ENCODE results near the gene TMEM114.

TMEM114 gene

DNA sequence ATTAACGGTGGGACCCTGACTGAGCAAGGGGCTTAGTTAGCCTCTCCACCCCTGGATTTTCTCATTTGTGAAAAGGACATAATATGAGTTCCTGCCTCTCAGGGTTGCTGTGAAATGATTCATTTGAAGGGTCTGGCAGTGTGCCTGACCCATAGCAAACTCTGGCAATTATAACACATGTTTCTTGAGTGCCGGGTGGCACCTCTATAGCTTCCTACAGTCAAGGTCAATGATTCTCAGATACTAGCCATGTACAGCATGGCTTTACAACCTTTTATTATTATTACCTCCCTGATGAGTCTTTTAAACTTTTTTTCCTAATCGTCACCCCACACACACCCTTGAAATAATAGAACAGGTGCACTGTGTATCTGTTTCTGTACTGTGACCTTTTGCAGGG, 42.1 kb downstream of the TMEM114 start:
- no peak for DNase-seq (ENCODE audit: low read depth)

DNA sequence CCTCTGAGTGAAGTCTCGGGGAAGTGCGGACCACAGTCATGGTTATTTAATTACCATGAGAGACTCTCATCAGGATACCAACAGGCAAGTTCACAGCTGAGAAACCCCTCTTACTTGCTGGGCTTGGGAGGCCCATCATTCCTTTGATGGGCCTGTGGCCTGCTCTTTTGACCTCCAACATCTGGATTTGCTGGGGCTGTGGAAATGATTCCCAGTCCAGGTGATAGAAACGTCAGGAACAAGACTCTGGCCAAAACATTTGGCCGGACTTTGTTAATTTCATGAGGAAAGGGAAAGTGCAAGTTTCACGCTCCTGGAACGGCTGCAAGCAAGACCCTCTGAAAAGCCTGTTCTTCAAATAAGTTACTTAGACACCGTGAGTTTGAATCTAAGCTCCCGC, 42.5 kb downstream of the TMEM114 start:
- no peak for DNase-seq (ENCODE audit: low read depth)

DNA sequence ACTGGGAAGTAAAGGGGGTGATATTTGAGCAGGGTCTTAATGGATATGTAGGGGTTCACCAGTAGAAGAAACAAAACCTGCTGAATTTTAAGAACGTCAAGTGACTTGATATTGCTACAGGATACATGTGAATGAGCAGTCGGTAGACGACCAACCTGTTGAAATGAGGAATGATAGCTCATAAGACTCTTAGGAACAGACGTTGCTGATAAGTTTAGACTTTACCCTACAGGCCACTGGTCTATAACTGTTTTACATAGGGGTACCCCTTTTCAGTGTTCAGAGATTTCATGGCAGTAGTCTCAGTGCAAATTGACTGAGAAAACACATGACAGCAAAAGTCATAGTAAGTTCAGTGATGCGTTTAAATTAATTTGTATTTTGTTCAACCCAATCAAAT, 45.9 kb downstream of the TMEM114 start:
- no peak for DNase-seq (ENCODE audit: low read depth)

- DNase-seq (ENCODE audit: low read depth), result no peak
Measured at GRCh38 chr16:8543258-8543657, 47.1 kb downstream of the TMEM114 start.

DNA sequence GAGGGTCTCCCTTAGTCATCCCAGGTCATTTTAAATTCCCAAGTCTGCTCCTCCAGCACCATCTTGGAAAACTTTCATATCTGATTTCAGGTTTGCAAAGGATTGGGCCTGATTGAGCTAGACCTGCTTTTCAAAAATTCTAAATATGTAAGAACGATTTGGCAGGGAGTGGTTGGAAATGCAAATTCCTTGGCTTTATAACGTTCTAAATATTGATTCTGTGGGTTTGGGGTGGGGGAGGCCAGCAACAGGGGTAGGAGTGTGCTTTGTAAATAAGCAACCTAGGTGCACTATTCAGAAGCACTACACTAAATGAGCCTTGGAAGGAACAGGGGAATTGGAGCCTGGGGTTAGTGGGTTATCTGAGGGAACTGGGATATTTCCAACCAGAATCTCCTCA, 47.9 kb downstream of the TMEM114 start:
- DNase-seq (ENCODE audit: low read depth), result no peak

DNA sequence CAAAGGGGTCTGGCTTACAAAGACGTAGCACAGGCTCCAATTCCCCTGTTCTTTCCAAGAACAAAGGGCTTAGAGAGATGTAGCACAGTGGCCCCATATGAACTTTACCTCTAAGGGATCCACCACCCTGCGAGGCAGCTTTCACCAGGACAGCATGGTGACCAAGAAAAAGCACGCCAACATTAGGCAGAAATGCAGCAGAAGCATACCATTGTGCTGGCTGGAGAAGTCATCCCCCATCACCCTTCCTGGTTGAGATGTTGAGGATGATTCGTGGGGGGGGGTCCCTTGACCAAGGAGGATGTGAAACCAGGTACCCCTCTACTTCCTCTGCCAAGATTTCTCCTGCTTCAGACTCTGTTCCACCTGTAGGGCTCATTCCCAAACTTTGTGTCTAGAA, 48.4 kb downstream of the TMEM114 start:
- DNase-seq (ENCODE audit: low read depth), result no peak

DNA sequence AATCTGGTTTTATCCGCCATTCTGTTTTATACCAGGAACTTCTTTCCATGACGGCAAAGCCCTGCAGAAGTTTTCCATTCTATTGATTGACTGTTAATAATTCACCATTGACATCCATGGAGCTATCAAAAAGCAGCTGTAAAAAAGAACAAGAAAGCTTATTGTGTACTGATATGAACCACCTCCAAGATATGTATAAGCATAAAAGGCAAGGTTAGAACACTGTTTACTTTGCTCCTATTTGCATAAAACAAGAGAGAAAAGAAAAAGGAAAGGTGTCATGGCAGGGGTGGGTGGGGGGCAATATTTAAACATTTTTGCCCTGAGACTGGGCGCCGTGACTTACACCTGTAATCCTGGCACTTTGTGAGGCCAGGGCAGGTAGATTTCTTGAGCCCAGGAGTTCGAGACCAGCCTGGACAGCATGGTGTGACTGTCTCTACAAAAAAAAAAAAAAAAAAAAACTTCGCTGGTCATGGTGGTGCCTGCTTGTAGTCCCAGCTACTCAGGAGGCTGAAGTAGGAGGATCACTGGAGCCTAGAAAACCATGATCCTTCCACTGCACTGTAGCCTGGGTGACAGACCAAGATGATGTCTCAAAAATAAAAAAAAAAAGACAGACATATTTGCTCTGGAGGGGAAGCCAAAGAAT, 52.5 kb downstream of the TMEM114 start:
- DNase-seq (ENCODE audit: low read depth), result no peak

DNA sequence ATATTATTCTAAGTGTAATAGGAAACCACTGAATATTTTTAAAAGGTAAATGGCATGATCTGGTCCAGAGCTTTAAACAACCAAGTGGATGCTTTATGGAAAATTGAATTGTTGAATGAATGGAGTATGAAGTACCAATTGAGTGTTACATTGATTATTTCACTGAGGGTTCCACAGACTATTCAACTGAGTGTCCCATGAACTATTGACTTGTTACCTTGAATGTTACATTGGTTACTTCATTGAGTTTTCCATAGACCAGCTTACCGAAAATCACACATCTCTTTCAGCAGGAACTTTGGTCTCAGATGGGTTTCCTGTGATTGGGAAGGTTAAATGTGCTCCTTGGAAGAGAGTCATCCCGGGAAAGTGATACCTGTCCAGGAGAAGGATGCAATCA, 56.8 kb downstream of the TMEM114 start:
- no peak for DNase-seq (ENCODE audit: low read depth)

DNA sequence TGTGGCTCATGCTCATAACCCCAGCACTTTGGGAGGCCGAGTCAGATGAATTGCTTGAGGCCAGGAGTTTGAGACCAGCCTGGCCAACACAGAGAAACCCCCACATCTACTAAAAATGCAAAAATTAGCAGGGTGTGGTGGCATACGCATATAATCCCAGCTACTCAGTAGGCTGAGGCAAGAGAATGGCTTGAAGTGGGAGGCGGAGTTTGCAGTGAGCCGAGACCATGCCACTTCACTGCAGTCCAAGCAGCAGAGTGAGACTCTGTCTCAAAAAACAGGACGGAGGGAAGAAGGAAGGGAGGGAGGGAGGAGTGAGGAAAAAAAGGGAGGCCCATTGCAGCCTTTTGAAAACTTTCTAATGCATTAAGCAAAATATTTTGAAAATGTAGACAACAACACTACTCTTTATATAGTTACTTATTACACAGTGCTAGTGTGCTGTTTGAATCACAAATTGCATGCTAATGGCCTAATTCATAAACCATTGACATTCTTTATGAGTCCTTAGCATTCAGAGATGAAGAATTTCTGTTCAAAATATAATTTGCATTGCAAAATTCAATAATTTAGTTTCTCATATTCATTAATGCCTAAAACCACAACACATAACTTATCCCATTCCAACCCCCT, 59.4 kb downstream of the TMEM114 start:
- DNase-seq (ENCODE audit: low read depth), result no peak

DNA sequence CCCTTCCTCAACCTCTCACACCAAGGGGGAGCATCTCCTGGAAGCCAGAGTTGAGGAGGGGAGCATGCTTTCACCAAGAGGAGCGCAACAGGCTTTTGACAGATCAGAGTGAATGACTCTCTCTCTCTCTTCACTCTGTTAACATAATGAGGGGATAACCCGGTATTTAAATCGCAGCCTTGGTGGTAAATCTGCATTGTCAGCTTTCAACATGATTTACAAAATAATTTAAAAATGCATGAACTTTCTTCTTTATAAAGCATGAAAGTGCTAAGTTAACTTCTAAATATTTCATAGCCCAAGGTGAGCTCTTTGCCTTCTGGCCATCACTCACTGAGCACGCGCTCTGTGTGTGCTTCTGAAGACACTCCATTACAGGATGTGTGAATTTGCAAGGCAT, 61.8 kb downstream of the TMEM114 start:
- no peak for DNase-seq (ENCODE audit: low read depth)

DNA sequence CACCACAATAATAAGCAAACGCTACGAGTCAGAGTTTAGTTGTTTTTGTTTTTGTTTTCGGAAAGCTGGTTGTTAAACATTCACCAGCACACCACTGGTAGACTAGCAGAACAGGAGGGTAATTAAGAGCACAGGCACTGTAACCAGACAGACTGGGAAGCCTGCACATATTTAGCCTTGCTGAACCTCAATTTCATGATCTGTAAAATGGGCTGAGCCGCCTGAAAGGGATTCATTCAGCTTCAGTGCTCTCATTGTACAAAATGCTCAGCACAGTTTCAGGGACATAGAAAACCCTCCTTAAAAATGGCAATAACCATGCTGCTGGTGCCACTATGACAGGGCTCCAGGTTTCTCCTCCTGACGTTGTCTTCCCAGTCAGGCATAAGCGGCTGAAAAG, 66.4 kb downstream of the TMEM114 start:
- no peak for DNase-seq (ENCODE audit: low read depth)

GRCh38 chr16:8522757-8523156, 67.6 kb downstream of the TMEM114 start:
- no peak for DNase-seq (ENCODE audit: low read depth)

- no peak for DNase-seq (ENCODE audit: low read depth)
Measured at GRCh38 chr16:8519643-8520042, 70.7 kb downstream of the TMEM114 start.

Data from GM04504 (cell line).